ACC112 (cell line): ENCODE results near the gene STAP1.
"Not testable (repeated sequence)": the region's sequence is repeated elsewhere in the genome, so short reads cannot be mapped to it uniquely, and the experiment has no call there.

Experiments used
- H2AFZ ChIP-seq: fragments of 200-600 bp; sonication (generic); one replicate; pipeline ENCODE4 v1.6.0; 2017; ENCODE audit warnings: antibody characterized with exemption, low read length; ENCODE audit not compliant: unreplicated experiment
- H3K27ac ChIP-seq: fragments of 200-600 bp; sonication (generic); 2 replicates; pipeline ENCODE4 v1.5.1; 2014; ENCODE audit warnings: low read depth, mild to moderate bottlenecking, antibody characterized with exemption, low read length, moderate library complexity
- H3K27me3 ChIP-seq: fragments of 200-600 bp; sonication (generic); 2 replicates; pipeline ENCODE4 v1.6.1; 2014; ENCODE audit warnings: mild to moderate bottlenecking, antibody characterized with exemption, low read length, moderate library complexity, mixed read lengths; ENCODE audit not compliant: insufficient read depth
- H3K36me3 ChIP-seq: fragments of 200-600 bp; sonication (generic); 2 replicates; pipeline ENCODE4 v1.6.1; 2016; ENCODE audit warnings: mild to moderate bottlenecking, antibody characterized with exemption, low read length, moderate library complexity, mixed read lengths; ENCODE audit not compliant: insufficient read depth
- H3K4me1 ChIP-seq: fragments of 200-600 bp; sonication (generic); one replicate; pipeline ENCODE4 v1.6.1; 2016; ENCODE audit warnings: low read length, mixed read lengths; ENCODE audit not compliant: insufficient read depth, unreplicated experiment, control insufficient read depth
- H3K4me3 ChIP-seq: fragments of 200-600 bp; sonication (generic); 2 replicates; pipeline ENCODE4 v1.5.1; 2014; ENCODE audit warnings: mild to moderate bottlenecking, low read depth, low read length
- H3K79me2 ChIP-seq: fragments of 200-600 bp; sonication (generic); one replicate; pipeline ENCODE4 v1.6.0; 2016; ENCODE audit warnings: low read length; ENCODE audit not compliant: control insufficient read depth, unreplicated experiment, insufficient read depth

The STAP1 gene

DNA sequence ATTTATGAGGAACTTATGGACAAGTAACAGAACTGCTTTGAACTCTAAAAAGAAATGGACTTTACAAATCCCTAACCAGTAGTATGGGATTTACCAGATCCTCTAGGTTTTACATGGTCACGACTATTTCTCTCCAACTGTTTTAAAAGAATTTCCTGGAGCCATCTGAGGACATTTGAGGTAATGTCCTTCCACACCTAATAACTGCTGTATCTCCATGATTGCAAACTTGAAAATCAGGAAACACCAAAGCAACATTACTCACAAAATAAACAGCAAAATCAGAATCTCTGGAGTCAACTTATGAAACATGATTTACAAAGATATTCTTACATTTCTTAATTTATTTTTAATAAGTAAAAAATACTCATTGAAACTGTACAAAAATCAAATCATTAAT lies 58.0 kb downstream of the STAP1 start:
- Histone ChIP-seq H3K79me2 (no peaks in the 10 kb centered on the region), H2AFZ (no peak overlapping the region), H3K4me1 (peaks cover 5% of the 10 kb centered on the region), H3K27ac (no peak overlapping the region), H3K27me3 (no peaks in the 10 kb centered on the region), H3K4me3 (no peak overlapping the region), H3K36me3 (peaks cover 53% of the 10 kb centered on the region)

DNA sequence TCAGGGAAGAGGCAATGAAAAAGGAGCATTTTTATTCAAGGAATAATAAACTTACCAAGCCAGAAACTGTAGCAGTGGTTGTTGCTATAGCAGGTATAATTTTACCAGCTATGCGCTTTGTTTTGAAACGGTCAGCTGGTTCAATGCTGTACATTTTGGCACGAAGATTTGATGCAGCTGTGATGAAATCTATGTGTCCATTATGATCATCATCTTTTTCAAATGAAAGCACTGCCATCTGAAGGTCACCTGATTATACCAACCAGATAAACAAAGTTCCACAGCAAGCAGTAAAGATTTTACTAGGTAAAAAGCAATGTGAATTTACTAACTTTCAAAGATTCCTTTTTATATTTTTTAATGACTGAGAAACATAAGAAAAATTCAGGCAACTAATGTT lies 66.4 kb downstream of the STAP1 start:
- Histone ChIP-seq H3K79me2 (no peaks in the 10 kb centered on the region), H3K27me3 (no peaks in the 10 kb centered on the region), H3K4me3 (no peak overlapping the region), H3K27ac (no peak overlapping the region), H3K4me1 (no peaks in the 10 kb centered on the region), H2AFZ (no peak overlapping the region), H3K36me3 (peaks cover 48% of the 10 kb centered on the region)

DNA sequence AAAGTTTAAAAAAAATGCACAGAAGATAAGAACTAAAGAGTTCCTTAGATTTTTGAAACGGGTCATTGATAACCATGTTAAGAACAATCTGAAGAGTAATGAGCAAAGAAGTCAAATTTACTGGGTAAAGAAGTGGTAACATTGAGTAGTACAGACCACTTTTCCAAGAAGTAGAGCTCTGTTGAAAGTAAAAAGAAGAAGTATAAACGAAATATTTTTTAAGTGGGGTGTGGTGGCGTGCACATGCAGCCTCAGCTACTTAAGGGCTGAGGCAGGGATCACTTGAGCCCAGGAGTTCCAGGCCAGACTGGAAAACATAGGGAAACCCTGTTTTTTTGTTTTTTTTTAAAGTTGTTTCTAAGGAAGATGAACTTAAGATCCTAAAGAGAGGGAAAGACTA lies 74.0 kb downstream of the STAP1 start:
- H3K27me3 ChIP-seq, result no peaks in the 10 kb centered on the region
- no peak overlapping the region for H3K4me3 ChIP-seq
- H2AFZ ChIP-seq, result no peak overlapping the region
- no peak overlapping the region for H3K27ac ChIP-seq
- H3K36me3 ChIP-seq, result peaks cover 18% of the 10 kb centered on the region
- H3K79me2 ChIP-seq, result no peaks in the 10 kb centered on the region
- H3K4me1 ChIP-seq, result no peaks in the 10 kb centered on the region

DNA sequence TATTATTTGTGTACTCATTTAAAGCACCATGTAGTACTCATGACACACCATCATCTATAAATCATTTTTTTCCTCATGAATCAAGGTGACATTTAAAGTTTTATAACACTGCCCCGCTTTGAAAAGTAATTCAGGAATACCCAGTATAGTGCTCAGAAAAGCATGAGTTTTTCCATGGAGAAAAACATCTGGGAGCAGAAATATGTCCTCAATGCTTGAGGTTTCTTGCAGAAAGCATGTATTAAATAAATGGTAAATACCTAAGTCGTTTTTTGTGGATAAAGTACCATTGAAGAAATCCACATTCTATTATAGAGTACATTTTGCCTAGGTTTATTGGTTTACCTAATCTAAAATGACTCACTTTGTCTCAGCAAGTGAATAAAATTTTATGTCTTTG lies 76.2 kb downstream of the STAP1 start:
- no peak overlapping the region for H2AFZ ChIP-seq
- no peaks in the 10 kb centered on the region for H3K27me3 ChIP-seq
- no peaks in the 10 kb centered on the region for H3K4me1 ChIP-seq
- no peak overlapping the region for H3K4me3 ChIP-seq
- H3K36me3 ChIP-seq, result peaks cover 30% of the 10 kb centered on the region
- H3K79me2 ChIP-seq, result no peaks in the 10 kb centered on the region
- no peak overlapping the region for H3K27ac ChIP-seq

DNA sequence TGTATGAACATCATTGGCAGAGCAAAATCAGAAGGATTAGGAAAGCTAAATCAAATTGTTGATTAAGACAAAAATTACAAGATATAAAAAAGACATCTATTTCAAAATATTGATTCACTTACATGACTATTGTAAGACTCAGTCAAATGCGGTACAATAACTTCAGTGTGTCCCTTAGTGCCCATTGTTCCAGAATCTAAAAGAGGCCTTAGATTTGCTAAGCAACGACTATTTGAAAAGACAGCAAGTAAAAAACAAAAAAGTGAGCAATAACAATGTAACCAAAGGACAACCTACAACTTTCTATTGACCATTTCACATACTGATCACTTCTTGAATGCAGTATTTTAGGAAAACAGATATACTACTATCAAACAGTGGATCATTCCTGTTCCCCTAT lies 76.8 kb downstream of the STAP1 start:
- Histone ChIP-seq H3K79me2 (no peaks in the 10 kb centered on the region), H3K27ac (no peak overlapping the region), H3K4me1 (no peaks in the 10 kb centered on the region), H3K4me3 (no peak overlapping the region), H2AFZ (no peak overlapping the region), H3K27me3 (no peaks in the 10 kb centered on the region), H3K36me3 (peaks cover 30% of the 10 kb centered on the region)

DNA sequence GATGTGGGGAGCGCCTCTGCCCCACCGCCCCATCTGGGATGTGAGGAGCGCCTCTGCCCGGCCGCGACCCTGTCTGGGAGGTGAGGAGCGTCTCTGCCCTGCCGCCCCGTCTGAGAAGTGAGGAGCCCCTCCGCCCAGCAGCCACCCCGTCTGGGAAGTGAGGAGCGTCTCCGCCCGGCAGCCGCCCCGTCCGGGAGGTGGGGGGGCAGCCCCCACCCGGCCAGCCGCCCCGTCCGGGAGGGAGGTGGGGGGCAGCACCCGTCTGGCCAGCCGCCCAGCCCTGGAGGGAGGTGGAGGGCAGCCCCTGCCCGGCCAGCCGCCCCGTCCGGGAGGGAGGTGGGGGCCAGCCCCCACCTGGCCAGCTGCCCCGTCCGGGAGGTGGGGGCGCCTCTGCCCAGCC lies 78.5 kb downstream of the STAP1 start:
- H2AFZ ChIP-seq, H3K4me1 ChIP-seq, H3K4me3 ChIP-seq, H3K27ac ChIP-seq, H3K79me2 ChIP-seq, H3K27me3 ChIP-seq: not testable (repeated sequence)
- peaks cover 34% of the 10 kb centered on the region for H3K36me3 ChIP-seq

DNA sequence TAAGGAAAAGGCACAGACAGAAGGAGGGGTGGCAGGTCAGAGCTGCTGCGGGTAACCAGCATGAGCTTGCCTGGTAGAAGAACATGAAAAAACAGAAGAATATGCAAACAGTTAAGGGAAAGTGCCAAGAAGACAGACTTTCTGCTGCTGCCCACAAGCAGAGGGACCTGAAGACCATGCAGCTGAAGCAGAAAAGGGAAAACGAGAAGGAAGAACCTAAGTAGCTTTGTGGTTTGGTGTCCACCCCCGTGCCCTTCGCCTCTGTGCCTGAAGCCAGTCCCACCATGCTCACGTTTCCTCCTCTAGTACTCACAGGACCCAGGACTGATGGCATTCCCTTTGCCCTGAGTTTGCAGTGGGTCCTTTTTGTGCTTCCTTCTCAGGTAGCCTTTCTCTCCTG lies 79.6 kb downstream of the STAP1 start:
- H3K27me3 ChIP-seq, result no peaks in the 10 kb centered on the region
- H3K4me3 ChIP-seq, result no peak overlapping the region
- peaks cover 36% of the 10 kb centered on the region for H3K36me3 ChIP-seq
- H2AFZ ChIP-seq, result no peak overlapping the region
- no peaks in the 10 kb centered on the region for H3K79me2 ChIP-seq
- H3K27ac ChIP-seq, result no peak overlapping the region
- no peaks in the 10 kb centered on the region for H3K4me1 ChIP-seq

DNA sequence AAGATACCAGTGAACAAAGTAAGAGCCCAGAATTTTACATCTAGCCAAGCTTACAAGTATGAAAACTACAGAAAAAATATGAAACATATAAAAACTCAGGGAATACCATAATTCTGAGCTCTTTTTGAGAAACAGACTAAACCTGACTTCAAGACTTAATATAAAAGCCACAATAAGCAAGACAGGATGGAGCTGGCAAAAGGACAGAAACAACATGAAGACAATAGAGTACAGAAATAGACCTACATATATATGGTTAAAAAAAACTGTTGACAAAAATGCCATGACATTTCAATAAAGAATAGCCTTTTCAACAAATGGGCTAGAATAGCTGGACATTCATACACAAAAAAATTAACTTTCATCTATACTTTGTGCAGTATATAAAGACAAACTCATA lies 93.0 kb downstream of the STAP1 start:
- no peak overlapping the region for H3K4me3 ChIP-seq
- H3K27ac ChIP-seq, result no peak overlapping the region
- no peaks in the 10 kb centered on the region for H3K4me1 ChIP-seq
- H2AFZ ChIP-seq, result no peak overlapping the region
- no peaks in the 10 kb centered on the region for H3K27me3 ChIP-seq
- no peaks in the 10 kb centered on the region for H3K79me2 ChIP-seq
- H3K36me3 ChIP-seq, result 0 out of 2 replicates have a peak, but pooled peaks cover 2% of the 10 kb centered on the region
